ENCODE results near the gene TGFB3.

- no peak for TF ChIP-seq CTCF (IDR thresholded peaks at IDR 0.05)
- no peak for TF ChIP-seq EZH2 (IDR thresholded peaks at IDR 0.05; ENCODE audit: borderline replicate concordance, insufficient read depth, low read depth, low read length, poor library complexity, severe bottlenecking)
Observed at GRCh38 chr14:75933712-75934296, 48.0 kb downstream of the TGFB3 start.
